HCT116 (cell line): Measurements from ENCODE around the gene SRGAP1. TPM values are rescaled to one million over a fixed set of nuclear protein-coding genes. Genes with fewer than 3 reads are reported as not detected.

Source experiments
- ATAC-seq: fragments of 200-7000 bp; cut with Tn5 transposase; 2 replicates; pipeline ENCODE4 v1.9.1; 2020; ENCODE audit warnings: mild to moderate bottlenecking, moderate library complexity
- BruUV-seq: library from RNA; stranded (reverse); fragments of 400-500 nt; replicated peaks from 2 replicates; lab custom pipeline; 2021; lab: Mats Ljungman, UMichigan
- CTCF ChIA-PET: fragments of 300-600 bp; sonication (Branson Sonifier 250); formaldehyde crosslinking; loops from one replicate; lab custom pipeline; 2021; ENCODE audit warnings: antibody characterized with exemption; lab: Charles Lee
- POLR2A ChIA-PET: fragments of 300-600, 350-600 bp; sonication (Branson Sonifier 250); formaldehyde crosslinking; loops from one replicate; lab custom pipeline; 2021; ENCODE audit warnings: antibody characterized with exemption; lab: Charles Lee
- RAD21 ChIA-PET, 2 experiments: fragments of 300-600 bp; sonication (Branson Sonifier 250); formaldehyde crosslinking; loops; one replicate each; lab custom pipeline; 2023; ENCODE audit warnings: low total read pairs in 2 of 2; ENCODE audit not compliant: uncharacterized antibody in 2 of 2, unreplicated experiment in 2 of 2, low non-redundant PET in 1 of 2; lab: Charles Lee
- DNase-seq: peaks from one replicate; pipeline ENCODE4 v3.0.0-alpha.2; 2010; ENCODE audit warnings: low read depth, low spot score
- H2AFZ ChIP-seq: fragments of 200-600 bp; shearing (Covaris generic), sonication (generic); 2 replicates; pipeline ENCODE4 v1.6.1; 2017; ENCODE audit warnings: low read depth, mixed run types, mixed read lengths, antibody characterized with exemption, low read length; ENCODE audit not compliant: poor library complexity, severe bottlenecking
- H3K27ac ChIP-seq: 2 replicates; pipeline ENCODE4 v1.5.1; 2012; ENCODE audit warnings: low read depth, low read length
- H3K27me3 ChIP-seq: fragments of 200-600 bp; sonication (generic); 2 replicates; pipeline ENCODE4 v1.6.1; 2016; ENCODE audit warnings: mixed run types, low read length, mixed read lengths; ENCODE audit not compliant: insufficient read depth
- H3K36me3 ChIP-seq, 2 experiments: fragments of 200-500 bp in 1 of 2; fragments of 200-600 bp in 1 of 2; sonication (Bioruptor generic) in 1 of 2; sonication (generic) in 1 of 2; 2 replicates each; pipeline versions ENCODE4 v1.5.1 to v1.6.1; 2014 to 2016; ENCODE audit warnings: low read length in 2 of 2, inconsistent platforms in 1 of 2, mixed read lengths in 1 of 2, mixed run types in 1 of 2; ENCODE audit not compliant: insufficient read depth in 2 of 2, control insufficient read depth in 1 of 2
- H3K4me1 ChIP-seq, 2 experiments: fragments of 200-600 bp in 1 of 2; sonication (generic) in 1 of 2; 2 replicates each; pipeline versions ENCODE4 v1.5.1 to v1.6.1; 2012 to 2017; ENCODE audit warnings: low read length in 2 of 2, inconsistent platforms in 1 of 2, mild to moderate bottlenecking in 1 of 2, mixed read lengths in 1 of 2, mixed run types in 1 of 2, moderate library complexity in 1 of 2; ENCODE audit not compliant: insufficient read depth in 2 of 2, control insufficient read depth in 1 of 2
- H3K4me2 ChIP-seq: fragments of 200-600 bp; sonication (generic); 2 replicates; pipeline ENCODE4 v1.6.1; 2017; ENCODE audit warnings: mixed run types, low read length, mixed read lengths
- H3K4me3 ChIP-seq, 2 experiments: fragments of 200-600 bp in 1 of 2; sonication (generic) in 1 of 2; replicated peaks in 1 of 2; 2 replicates each; pipeline ENCODE4 v1.5.1; 2011 to 2016; ENCODE audit warnings: low read length in 2 of 2, control low read depth in 1 of 2, low read depth in 1 of 2, mild to moderate bottlenecking in 1 of 2, mixed read lengths in 1 of 2, mixed run types in 1 of 2
- H3K79me2 ChIP-seq: fragments of 200-600 bp; sonication (generic); 2 replicates; pipeline ENCODE4 v1.6.1; 2017; ENCODE audit warnings: mild to moderate bottlenecking, mixed run types, low read length, moderate library complexity, mixed read lengths; ENCODE audit not compliant: insufficient read depth
- H3K9ac ChIP-seq: fragments of 200-600 bp; sonication (generic); 2 replicates; pipeline ENCODE4 v1.6.1; 2016; ENCODE audit warnings: low read length, mixed read lengths
- H3K9me2 ChIP-seq: fragments of 200-600 bp; sonication (generic), shearing (Covaris generic); 2 replicates; pipeline ENCODE4 v1.6.1; 2017; ENCODE audit warnings: mixed run types, mild to moderate bottlenecking, moderate library complexity; ENCODE audit not compliant: insufficient read depth
- H3K9me3 ChIP-seq, 2 experiments: fragments of 200-500 bp in 1 of 2; fragments of 200-600 bp in 1 of 2; sonication (Bioruptor generic) in 1 of 2; sonication (generic) in 1 of 2; 2 replicates each; pipeline ENCODE4 v1.6.1; 2014 to 2017; ENCODE audit warnings: low read length in 2 of 2, mixed read lengths in 2 of 2, inconsistent platforms in 1 of 2, low read depth in 1 of 2, mild to moderate bottlenecking in 1 of 2, mixed run types in 1 of 2, moderate library complexity in 1 of 2; ENCODE audit not compliant: control insufficient read depth in 1 of 2, insufficient read depth in 1 of 2
- H4K20me1 ChIP-seq: fragments of 200-600 bp; sonication (generic), shearing (Covaris generic); 2 replicates; pipeline ENCODE4 v1.6.1; 2017; ENCODE audit warnings: mixed run types, mild to moderate bottlenecking, moderate library complexity; ENCODE audit not compliant: insufficient read depth
- EGR1 ChIP-seq: IDR thresholded peaks from 2 replicates; pipeline ENCODE4 v1.6.1; 2012; ENCODE audit warnings: low read depth
- ELF1 ChIP-seq: IDR thresholded peaks from 2 replicates; pipeline ENCODE4 v1.6.1; 2012; ENCODE audit warnings: low read depth, borderline replicate concordance
- EZH2 ChIP-seq: fragments of 200-600 bp; sonication (generic); IDR thresholded peaks from 2 replicates; pipeline ENCODE4 v1.6.1; 2017; ENCODE audit warnings: antibody characterized with exemption, mixed run types
- POLR2A ChIP-seq: IDR thresholded peaks from 2 replicates; pipeline ENCODE4 v1.7.0; 2011; ENCODE audit warnings: borderline replicate concordance; ENCODE audit not compliant: insufficient read depth, insufficient read length; ENCODE audit errors: extremely low read depth
- RAD21 ChIP-seq: IDR thresholded peaks from 2 replicates; pipeline ENCODE4 v1.6.1; 2012; ENCODE audit warnings: low read depth, mild to moderate bottlenecking
- REST ChIP-seq: IDR thresholded peaks from 2 replicates; pipeline ENCODE4 v1.6.1; 2012; ENCODE audit warnings: low read depth
- TCF7L2 ChIP-seq: IDR thresholded peaks from 2 replicates; pipeline ENCODE4 v1.7.0; 2011; ENCODE audit warnings: borderline replicate concordance, inconsistent platforms; ENCODE audit not compliant: insufficient read depth, insufficient read length; ENCODE audit errors: extremely low read depth
- ZBTB33 ChIP-seq: IDR thresholded peaks from 2 replicates; pipeline ENCODE4 v1.6.1; 2011; ENCODE audit warnings: mild to moderate bottlenecking, low read length, moderate library complexity; ENCODE audit not compliant: insufficient replicate concordance; ENCODE audit errors: extremely low read depth
- ZFX ChIP-seq: fragments of 450-650 bp; IDR thresholded peaks from 2 replicates; pipeline ENCODE4 v1.6.1; 2017
- intact Hi-C: fragments of 100-400 bp; cut with micrococcal nuclease; formaldehyde crosslinking; loops from 2 replicates; pipeline ENCODE4 v1.10.0; 2022
- total RNA-seq: library from RNA; stranded (reverse); gene quantifications from one replicate; pipeline ENCODE4 v1.2.1, GENCODE V29; 2021; ENCODE audit not compliant: unreplicated experiment

The SRGAP1 gene
- total RNA-seq, 1 experiment from 2014 or later: 16.6 TPM

DNA sequence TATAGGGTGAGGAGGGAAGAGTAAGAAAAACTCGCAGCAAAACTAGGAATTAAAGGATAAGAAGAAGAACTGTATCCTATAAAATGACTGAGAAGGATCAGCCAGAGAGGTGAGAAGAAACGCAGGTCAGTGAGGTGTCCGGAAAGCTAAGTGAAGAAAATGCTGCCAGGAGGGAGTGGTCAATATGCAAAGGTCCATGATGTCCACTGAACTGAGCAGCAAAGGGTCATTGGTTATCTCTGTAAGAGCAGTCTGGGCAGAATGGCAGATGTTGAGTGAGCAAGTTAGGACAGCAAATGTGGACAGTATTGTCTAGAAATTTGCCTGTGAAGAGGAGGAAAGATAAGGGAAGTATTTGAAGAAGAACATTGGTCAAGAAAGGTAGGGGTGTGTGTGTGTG is 155.4 kb downstream of the SRGAP1 start:
- Histone ChIP-seq H3K9me2 (no peaks in the 10 kb centered on the region), H3K4me3 (no peak overlapping the region), H4K20me1 (no peaks in the 10 kb centered on the region), H3K27me3 (no peaks in the 10 kb centered on the region), H3K4me2 (no peak overlapping the region), H3K9me3 (no peaks in the 10 kb centered on the region), H3K36me3 (no peaks in the 10 kb centered on the region), H3K79me2 (no peaks in the 10 kb centered on the region), H3K9ac (no peak overlapping the region), H2AFZ (no peak overlapping the region), H3K27ac (no peak overlapping the region), H3K4me1 (no peaks in the 10 kb centered on the region)
- ChIA-PET POLR2A (no interaction called here), RAD21 (no interaction called here), CTCF (no interaction called here)
- ATAC-seq (no peak), DNase-seq (no peak)
- TF ChIP-seq ELF1 (no peak), RAD21 (no peak), REST (no peak)
- no TSS peak for BruUV-seq
- intact Hi-C loops: no loop called here

- ChIA-PET CTCF (no interaction called here), RAD21 (no interaction called here), POLR2A (no interaction called here)
- H3K9me3 ChIP-seq: no peaks in the 10 kb centered on the region
- intact Hi-C loops: no loop called here
- BruUV-seq: no TSS peak
- H3K4me3 ChIP-seq: no peak overlapping the region
- H3K27me3 ChIP-seq: no peaks in the 10 kb centered on the region
- H3K4me2 ChIP-seq: no peak overlapping the region
- H3K4me1 ChIP-seq: no peaks in the 10 kb centered on the region
- H3K27ac ChIP-seq: no peak overlapping the region
- no peaks in the 10 kb centered on the region for H4K20me1 ChIP-seq
- no peak for TF ChIP-seq EZH2
- no peak for TF ChIP-seq ZBTB33
- no peak for TF ChIP-seq ELF1
- no peak for TF ChIP-seq RAD21
- TF ChIP-seq TCF7L2: no peak
- no peak for TF ChIP-seq POLR2A
- no peak for TF ChIP-seq ZFX
- no peak for TF ChIP-seq EGR1
- TF ChIP-seq REST: no peak
- no peak overlapping the region for H3K9ac ChIP-seq
- ATAC-seq (no peak), DNase-seq (no peak)
- H2AFZ ChIP-seq: no peak overlapping the region
- H3K79me2 ChIP-seq: no peaks in the 10 kb centered on the region
- no peaks in the 10 kb centered on the region for H3K36me3 ChIP-seq
- no peaks in the 10 kb centered on the region for H3K9me2 ChIP-seq
Measured at GRCh38 chr12:64001439-64001838, 156.9 kb downstream of the SRGAP1 start.
